Measurements from ENCODE around the gene PRICKLE3. TPM values are rescaled to one million over a fixed set of nuclear protein-coding genes. Genes with fewer than 3 reads are reported as not detected.
"Not testable (repeated sequence)": the region's sequence is repeated elsewhere in the genome, so short reads cannot be mapped to it uniquely, and the experiment has no call there.

Gene PRICKLE3
- total RNA-seq, 1 donor from 2014 or later = 4.2 TPM

GRCh38 chrX:49142264-49142663 is 43.9 kb downstream of the PRICKLE3 start:
- not testable (repeated sequence) for H3K4me1 Mint-ChIP-seq; DNase-seq (ENCODE audit: low read depth, low spot score); H3K4me3 Mint-ChIP-seq; H3K27me3 Mint-ChIP-seq (ENCODE audit: low read depth); H3K27ac Mint-ChIP-seq (ENCODE audit: unreplicated experiment)
- peaks cover 14% of the 10 kb centered on the region for H3K36me3 Mint-ChIP-seq (ENCODE audit: low read depth)
- peaks cover 11% of the 10 kb centered on the region for H3K9me3 Mint-ChIP-seq
- peak; percentile 30 for TF ChIP-seq CTCF (conservative IDR thresholded peaks at IDR 0.05)

GRCh38 chrX:49139713-49140112 is 46.5 kb downstream of the PRICKLE3 start:
- no peak for TF ChIP-seq CTCF (conservative IDR thresholded peaks at IDR 0.05)
- no peak for DNase-seq (ENCODE audit: low read depth, low spot score)
- no peak overlapping the region for H3K4me3 Mint-ChIP-seq
- no peaks in the 10 kb centered on the region for H3K4me1 Mint-ChIP-seq
- no peak overlapping the region for H3K27ac Mint-ChIP-seq (ENCODE audit: unreplicated experiment)
- no peaks in the 10 kb centered on the region for H3K27me3 Mint-ChIP-seq (ENCODE audit: low read depth)
- H3K9me3 Mint-ChIP-seq = peaks cover 14% of the 10 kb centered on the region
- H3K36me3 Mint-ChIP-seq (ENCODE audit: low read depth) = peaks cover 18% of the 10 kb centered on the region

DNA sequence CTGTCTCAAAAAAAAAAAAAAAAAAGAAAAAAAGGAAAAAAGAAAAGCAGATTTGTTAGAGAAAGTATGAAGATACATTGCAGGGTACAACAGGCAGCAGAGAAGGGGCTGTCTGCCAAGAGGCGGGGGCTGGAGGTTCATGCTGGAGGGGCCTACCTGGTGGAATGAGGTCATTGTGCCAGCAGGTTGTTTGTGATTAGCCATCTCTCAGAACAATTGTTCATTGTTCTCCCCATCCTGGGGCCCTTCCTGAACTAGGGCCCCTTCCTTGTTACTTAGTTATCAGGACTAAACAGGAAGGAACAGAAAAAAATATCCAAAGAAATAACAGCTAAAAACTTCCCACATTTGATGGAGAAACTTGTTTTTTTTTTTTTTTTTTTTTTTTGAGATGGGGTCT is 48.7 kb downstream of the PRICKLE3 start:
- Mint-ChIP-seq H3K27ac (ENCODE audit: unreplicated experiment) (no peak overlapping the region), H3K4me1 (no peaks in the 10 kb centered on the region), H3K9me3 (peaks cover 14% of the 10 kb centered on the region), H3K27me3 (ENCODE audit: low read depth) (no peaks in the 10 kb centered on the region), H3K4me3 (no peak overlapping the region), H3K36me3 (ENCODE audit: low read depth) (peaks cover 15% of the 10 kb centered on the region)
- TF ChIP-seq CTCF (conservative IDR thresholded peaks at IDR 0.05) = no peak
- no peak for DNase-seq (ENCODE audit: low read depth, low spot score)

- Mint-ChIP-seq H3K4me3 (no peak overlapping the region), H3K27me3 (ENCODE audit: low read depth) (no peaks in the 10 kb centered on the region), H3K27ac (ENCODE audit: unreplicated experiment) (peak overlapping the region; percentile 78), H3K9me3 (peaks cover 3% of the 10 kb centered on the region), H3K36me3 (ENCODE audit: low read depth) (peaks cover 4% of the 10 kb centered on the region), H3K4me1 (no peaks in the 10 kb centered on the region)
- DNase-seq (ENCODE audit: low read depth, low spot score) = no peak
- no peak for TF ChIP-seq CTCF (conservative IDR thresholded peaks at IDR 0.05)
Measured at GRCh38 chrX:49133759-49134158, 52.4 kb downstream of the PRICKLE3 start.

GRCh38 chrX:49132275-49132674 is 53.9 kb downstream of the PRICKLE3 start:
- H3K27me3 Mint-ChIP-seq (ENCODE audit: low read depth); DNase-seq (ENCODE audit: low read depth, low spot score); H3K27ac Mint-ChIP-seq (ENCODE audit: unreplicated experiment); H3K9me3 Mint-ChIP-seq; H3K4me3 Mint-ChIP-seq; H3K36me3 Mint-ChIP-seq (ENCODE audit: low read depth); H3K4me1 Mint-ChIP-seq: not testable (repeated sequence)

- Mint-ChIP-seq H3K27me3 (ENCODE audit: low read depth) (no peaks in the 10 kb centered on the region), H3K36me3 (ENCODE audit: low read depth) (no peaks in the 10 kb centered on the region), H3K9me3 (no peaks in the 10 kb centered on the region)
Measured at GRCh38 chrX:49129427-49129826, 56.7 kb downstream of the PRICKLE3 start.

GRCh38 chrX:49127742-49128258 is 58.4 kb downstream of the PRICKLE3 start:
- DNase-seq (ENCODE audit: low read depth, low spot score); H3K4me3 Mint-ChIP-seq; H3K27ac Mint-ChIP-seq (ENCODE audit: unreplicated experiment); H3K9me3 Mint-ChIP-seq; H3K36me3 Mint-ChIP-seq (ENCODE audit: low read depth); H3K27me3 Mint-ChIP-seq (ENCODE audit: low read depth): not testable (repeated sequence)
- peaks cover 11% of the 10 kb centered on the region for H3K4me1 Mint-ChIP-seq

More at GRCh38 chrX:49129427-49129826, 56.7 kb downstream of the PRICKLE3 start:
- Mint-ChIP-seq H3K4me3 (no peak overlapping the region), H3K4me1 (no peaks in the 10 kb centered on the region), H3K27ac (ENCODE audit: unreplicated experiment) (no peak overlapping the region)
- TF ChIP-seq CTCF (conservative IDR thresholded peaks at IDR 0.05) = no peak
- DNase-seq (ENCODE audit: low read depth, low spot score) = no peak
